ENCODE data around the gene NGFR.
"Not testable (repeated sequence)": the region's sequence is repeated elsewhere in the genome, so short reads cannot be mapped to it uniquely, and the experiment has no call there.

The NGFR gene

DNA sequence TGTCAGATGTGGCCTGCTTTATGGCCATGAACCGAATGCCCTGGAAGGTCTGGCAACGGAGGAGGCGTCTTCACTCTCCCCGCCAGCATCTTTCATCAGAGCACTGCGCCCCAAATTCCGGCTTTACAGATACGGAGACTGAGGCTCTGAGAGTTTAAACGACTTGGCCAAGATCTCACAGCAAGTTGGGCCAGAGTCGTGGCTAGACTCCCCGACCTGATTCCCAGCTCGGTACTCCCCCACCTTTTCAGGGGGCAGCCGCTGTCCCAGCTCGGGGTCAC lies 1.7 kb downstream of the NGFR start:
- no peak for DNase-seq

DNA sequence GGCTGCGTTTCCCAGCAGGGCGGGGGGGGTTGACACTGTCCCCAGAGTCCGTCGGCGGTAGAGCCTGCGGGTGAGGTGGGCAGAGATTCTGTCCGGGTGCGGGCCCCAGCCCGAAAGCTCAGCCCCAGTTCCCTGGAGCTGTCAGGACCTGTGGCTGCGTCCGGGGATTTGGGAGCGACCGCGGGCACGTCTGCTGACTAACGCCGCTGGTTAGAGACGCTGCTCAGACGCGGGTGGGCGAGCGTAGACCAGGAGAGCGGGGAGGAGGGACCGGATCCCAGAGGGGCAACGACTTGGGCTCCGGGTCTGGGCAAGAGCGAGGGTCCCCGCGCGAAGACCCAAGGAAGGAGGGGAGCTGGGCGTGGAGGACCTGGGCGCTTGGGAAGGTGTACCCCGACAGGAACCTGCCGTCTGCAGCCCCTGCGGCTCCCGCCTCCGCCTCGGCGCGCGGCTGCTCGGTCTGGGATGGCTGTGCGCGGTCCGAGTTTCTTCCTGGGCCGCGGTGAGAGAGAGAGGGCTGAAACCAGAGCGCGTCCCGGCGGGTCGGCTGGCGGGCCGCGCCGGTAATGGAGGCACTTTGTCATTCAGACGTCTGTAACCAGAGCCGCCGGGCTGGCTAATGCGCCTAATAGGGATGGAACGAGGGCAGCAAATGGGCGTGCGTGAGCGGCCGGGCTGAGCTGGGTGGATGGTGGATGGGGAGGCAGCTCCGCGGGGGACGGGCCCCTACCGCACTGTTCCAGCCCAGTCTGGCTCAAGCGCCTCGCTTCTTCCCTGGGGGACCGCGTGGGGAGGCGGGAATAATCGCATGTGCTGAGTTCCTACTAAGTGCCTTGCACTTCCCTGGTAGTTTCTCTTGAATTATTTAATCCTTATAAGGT lies 2.3 kb downstream of the NGFR start:
- no peak for DNase-seq

DNA sequence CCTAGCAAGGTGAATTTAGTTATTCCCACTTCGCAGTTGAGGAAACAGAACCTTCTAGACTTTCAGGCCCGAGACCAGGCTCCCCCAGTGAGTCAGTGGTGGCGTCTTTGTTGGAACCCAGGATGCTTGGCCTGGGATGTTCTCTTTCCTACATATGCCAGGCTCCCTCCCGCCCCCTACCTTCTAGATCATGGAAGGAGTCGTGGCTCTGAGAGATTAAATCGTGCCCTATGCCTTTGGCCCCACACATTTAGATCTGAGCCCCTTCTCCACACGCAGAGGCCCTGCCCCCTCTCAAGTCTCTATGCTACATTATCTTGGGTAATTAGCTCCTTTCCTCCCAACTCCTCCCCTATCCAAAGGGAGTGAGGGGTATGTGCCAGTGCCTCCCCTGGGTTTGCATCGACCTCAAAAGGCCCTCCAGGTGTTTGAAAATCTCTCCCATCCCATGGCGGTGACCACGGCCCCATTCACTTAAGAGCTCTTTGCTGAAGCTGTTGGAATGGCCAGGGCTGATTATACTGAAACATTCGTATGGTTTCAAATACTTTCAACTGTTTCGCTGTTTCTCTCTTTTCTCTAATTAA lies 3.0 kb downstream of the NGFR start:
- DNase-seq = no peak

DNA sequence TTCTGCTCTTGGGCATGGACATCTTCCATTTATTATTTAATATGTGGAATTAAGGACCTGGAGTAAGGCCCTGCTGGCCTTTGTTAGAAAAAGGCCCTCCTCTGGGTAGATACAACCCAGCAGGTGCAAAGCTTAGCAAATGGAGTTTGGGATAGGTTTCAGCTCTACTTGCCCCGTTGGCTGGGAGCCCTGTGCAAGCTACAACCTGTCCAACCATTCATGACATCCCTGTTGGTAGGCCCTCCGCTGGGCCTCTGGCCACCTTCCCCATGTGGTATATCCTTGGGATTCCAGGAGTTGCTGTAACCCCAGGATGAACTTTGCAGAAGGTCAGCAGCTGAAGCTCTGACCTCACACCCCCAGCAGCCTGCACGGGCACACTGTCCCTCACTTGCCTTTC lies 6.4 kb downstream of the NGFR start:
- DNase-seq = no peak

DNA sequence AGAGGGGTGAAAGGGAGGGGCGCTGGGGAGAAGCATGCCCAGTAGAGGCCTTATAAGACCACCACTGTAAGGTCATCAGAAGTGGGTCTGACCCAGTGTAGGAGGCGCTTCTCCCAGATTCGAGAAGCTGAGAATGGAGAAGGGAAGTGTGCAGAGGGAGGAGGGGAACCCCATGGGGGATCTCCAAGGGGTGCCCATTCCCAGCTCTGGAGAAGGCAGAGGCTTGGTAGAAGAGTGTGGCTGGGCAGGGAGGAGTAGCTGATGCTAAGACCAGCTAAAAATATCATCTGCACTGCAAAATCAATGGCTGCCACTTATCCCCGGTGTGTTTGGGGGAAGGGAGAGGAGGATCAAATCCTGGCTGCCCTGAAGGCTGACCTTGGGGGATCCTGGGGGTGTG lies 7.2 kb downstream of the NGFR start:
- no peak for DNase-seq

DNA sequence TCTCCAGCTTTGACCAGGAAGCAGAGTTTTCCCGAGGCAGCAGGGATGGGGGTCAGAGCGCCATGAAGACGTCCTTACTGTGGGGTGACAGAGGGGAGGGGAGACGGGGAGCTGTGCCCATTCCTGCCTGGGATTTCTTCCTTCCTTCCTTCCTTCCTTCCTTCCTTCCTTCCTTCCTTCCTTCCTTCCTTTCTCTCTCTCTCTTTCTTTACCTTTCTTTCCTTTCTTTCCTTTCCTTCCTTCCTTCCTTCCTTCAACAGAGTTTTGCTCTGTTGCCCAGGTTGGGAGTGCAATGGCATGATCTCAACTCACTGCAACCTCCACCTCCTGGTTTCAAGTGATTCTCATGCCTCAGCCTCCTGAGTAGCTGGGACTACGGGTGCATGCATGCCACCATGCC lies 7.6 kb downstream of the NGFR start:
- DNase-seq = not testable (repeated sequence)

DNA sequence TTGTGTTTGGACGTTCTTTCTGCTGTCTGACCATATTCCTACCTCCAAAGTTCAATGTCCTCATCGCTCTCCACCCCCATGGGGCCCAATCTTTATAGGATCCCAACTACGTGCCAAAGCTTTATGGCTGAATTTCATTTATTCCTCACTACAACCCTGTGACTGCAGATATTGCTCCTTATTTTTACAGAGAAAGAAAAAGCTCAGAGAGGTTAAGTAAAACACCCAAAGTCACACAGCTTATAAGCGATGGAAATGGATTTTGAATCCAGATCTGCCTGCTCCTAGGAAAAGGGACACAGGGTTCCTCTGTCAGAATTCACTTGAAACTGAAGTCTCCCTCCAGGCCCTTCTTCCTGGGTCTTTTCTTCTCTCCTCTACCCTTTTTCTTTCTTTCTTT lies 9.3 kb downstream of the NGFR start:
- no peak for DNase-seq

DNA sequence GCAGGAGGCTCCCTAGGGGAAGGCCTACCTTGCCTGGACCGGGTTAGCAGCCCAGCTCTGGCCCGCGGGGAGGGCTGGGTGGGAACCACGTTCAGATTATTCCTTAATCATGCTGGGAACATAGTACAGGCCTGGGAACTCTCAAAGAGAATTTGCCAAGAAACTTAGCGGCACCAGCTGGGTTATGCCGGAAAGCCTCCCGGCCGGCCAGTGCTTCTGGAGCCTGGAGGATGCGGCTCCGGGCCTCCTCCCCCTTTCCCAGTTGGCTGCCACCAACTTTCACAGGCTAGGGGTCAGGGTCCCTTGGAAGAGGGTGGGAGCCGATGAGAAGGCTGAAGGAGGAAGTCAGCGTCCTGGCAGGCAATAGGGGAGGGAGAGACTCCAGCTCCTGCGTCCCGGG lies 10.8 kb downstream of the NGFR start:
- no peak for DNase-seq

DNA sequence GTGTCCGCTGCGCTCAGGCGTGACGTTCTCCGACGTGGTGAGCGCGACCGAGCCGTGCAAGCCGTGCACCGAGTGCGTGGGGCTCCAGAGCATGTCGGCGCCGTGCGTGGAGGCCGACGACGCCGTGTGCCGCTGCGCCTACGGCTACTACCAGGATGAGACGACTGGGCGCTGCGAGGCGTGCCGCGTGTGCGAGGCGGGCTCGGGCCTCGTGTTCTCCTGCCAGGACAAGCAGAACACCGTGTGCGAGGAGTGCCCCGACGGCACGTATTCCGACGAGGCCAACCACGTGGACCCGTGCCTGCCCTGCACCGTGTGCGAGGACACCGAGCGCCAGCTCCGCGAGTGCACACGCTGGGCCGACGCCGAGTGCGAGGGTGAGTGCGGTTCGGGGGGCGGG lies 11.2 kb downstream of the NGFR start:
- DNase-seq = no peak

DNA sequence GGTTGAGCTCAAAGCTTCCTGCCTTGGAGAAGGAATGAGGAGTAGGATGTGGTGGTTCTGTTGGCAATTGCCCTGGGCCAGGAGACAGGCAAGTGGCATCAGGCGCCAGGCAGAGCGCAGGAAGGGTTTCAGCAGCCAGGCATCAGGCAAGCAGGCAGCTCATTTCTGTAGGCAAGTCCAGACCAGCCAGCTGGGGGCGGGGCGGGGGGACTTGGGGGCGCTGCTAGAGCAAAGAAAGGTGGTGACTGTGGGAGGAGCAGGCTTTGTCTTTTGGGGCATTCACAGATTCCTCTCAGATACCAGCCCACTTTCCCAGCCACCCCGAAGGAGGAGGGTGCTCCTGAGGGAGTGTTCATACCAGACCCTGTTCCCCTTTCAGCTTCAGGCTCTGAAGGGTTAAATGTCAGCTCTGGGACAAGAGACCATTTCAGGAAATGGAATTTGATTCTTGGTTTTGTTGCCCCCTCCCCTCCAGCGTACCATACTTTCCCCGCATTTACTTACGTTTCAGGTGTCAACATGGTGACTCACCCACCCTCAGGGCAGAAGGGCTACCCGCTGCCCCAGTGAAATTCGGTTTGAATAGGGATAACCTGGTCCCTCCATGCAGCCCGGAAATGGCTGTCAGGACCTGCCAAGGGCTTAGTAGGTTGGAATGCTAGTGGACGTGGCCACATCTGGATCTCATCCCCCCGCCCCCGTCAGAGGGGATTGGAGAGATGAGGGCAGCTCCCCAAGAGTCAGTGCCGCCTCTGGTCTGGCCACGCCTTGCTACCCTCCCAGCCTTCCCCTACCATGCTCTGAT lies 13.2 kb downstream of the NGFR start:
- no peak for DNase-seq

DNA sequence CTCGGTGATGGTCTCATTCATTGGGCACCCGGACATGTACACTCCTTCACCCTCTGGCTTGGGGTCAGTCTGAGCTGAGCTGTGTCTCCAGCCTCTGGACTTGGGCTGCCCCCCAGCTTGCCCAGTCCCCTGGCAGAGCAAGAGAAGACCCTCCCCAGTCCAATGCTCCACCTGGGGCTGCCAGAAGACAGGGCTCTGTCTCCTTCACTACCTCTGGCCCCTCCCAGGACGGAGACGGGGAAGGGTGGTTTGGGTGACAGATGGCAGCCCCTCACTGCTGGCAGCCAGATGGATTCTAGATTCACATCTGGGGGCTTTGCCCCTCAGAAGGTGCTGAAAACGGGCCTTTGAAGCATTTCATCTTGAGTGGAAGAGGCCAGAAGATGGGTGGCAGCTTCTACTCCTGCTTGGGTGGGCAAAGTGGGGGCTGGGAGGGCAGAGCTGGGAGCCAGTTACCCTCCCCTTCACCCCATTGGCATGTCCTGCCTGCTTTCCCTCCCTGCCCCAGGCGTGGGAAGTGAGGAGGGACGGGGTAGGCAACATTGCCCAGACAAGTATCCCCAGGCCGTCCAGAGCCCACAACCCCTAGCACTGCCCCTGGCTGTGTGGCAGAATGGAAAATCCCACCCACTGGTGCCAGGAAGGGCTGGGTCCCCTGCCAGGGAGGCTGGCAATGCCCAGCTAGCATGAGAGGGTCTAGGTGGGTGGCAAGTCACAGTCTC lies 13.9 kb downstream of the NGFR start:
- no peak for DNase-seq

DNA sequence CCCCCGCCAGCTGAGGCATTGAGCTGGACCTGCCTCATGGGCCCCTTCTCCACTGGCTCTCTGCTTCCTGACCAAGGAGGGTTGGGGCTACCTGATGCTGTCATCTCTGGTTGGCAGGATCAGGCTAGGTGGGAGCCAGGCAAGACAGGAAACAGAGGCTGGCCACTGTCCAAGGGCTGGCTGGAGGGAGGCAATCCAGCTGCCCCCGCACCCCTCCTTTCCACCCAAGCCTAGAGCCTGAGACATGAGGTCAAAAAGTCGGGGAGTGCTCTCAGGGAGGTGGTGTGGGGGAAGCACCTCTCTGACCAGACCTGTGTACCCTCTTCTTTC lies 14.5 kb downstream of the NGFR start:
- no peak for DNase-seq

DNA sequence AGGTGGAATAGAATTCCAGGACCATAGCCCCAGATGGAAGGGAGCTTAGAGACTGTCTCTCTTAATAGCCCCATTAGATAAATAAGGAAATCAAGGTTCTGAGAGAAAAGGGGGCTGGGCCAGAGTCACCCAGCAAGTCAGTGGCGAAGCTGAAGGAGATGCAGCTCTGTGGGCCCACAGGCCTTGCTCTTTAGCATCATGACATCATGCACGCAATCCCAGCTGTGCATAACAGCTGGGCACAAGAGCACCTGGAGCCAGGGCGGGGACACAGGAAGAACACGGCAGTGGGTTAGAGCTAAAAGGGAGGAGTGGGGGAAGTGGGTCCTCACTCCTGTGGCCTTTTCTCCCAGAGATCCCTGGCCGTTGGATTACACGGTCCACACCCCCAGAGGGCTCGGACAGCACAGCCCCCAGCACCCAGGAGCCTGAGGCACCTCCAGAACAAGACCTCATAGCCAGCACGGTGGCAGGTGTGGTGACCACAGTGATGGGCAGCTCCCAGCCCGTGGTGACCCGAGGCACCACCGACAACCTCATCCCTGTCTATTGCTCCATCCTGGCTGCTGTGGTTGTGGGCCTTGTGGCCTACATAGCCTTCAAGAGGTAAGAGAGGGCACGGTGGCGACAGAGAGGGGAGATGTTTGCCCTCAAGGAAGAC lies 15.1 kb downstream of the NGFR start:
- no peak for DNase-seq

DNA sequence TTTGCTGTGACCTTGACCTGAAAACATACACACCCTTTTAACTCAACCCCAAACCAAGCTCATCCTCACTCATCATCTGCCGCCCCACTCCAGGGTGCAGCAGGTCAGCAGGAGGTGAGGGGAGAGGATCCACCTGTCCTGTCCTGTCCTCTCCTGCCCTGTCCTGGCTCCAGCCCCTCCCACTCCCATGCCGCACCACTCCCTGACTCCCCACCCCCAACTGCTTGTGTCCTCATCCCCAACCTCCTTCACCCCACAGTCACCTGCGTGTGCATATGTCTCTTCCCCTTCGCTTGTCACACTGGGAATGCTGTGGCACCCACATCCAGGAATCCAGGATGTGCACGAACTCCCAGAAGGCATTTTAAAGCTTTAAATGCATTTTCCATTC lies 15.6 kb downstream of the NGFR start:
- no peak for DNase-seq

DNA sequence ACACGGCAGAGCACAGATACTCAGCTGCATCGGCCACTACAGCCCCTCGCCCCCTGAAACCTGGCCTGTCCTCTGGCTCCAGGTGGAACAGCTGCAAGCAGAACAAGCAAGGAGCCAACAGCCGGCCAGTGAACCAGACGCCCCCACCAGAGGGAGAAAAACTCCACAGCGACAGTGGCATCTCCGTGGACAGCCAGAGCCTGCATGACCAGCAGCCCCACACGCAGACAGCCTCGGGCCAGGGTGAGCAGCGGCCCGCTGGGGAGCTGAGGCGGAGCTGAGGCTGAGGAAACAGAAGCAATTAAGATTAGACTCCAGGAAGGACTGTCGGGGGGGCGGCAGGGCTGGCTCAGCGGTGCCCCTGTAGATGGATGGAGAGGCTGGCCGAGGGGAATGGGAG lies 16.7 kb downstream of the NGFR start:
- DNase-seq = no peak

DNA sequence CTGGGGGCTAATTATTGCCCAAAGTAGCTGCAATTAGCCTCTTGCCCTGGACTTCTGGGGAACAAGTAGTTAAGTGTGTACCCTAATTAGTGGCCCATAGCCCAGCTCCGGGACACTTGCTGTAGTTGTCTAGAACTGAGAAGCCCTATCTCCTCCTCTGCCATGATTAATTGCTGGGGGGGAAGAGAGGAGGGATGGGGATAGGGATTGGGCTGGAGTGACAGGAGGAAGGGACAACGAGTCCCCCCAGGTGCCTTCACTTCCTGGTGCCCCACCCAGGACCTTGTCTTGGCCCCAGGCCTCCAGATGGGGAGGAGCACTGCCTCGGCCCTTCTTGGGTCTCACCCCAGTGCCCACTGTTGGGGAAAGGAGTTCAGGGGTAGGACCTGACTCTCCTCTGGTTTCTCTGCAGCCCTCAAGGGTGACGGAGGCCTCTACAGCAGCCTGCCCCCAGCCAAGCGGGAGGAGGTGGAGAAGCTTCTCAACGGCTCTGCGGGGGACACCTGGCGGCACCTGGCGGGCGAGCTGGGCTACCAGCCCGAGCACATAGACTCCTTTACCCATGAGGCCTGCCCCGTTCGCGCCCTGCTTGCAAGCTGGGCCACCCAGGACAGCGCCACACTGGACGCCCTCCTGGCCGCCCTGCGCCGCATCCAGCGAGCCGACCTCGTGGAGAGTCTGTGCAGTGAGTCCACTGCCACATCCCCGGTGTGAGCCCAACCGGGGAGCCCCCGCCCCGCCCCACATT lies 17.4 kb downstream of the NGFR start:
- DNase-seq = no peak

DNA sequence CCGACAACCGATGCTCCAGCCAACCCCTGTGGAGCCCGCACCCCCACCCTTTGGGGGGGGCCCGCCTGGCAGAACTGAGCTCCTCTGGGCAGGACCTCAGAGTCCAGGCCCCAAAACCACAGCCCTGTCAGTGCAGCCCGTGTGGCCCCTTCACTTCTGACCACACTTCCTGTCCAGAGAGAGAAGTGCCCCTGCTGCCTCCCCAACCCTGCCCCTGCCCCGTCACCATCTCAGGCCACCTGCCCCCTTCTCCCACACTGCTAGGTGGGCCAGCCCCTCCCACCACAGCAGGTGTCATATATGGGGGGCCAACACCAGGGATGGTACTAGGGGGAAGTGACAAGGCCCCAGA lies 17.9 kb downstream of the NGFR start:
- no peak for DNase-seq

DNA sequence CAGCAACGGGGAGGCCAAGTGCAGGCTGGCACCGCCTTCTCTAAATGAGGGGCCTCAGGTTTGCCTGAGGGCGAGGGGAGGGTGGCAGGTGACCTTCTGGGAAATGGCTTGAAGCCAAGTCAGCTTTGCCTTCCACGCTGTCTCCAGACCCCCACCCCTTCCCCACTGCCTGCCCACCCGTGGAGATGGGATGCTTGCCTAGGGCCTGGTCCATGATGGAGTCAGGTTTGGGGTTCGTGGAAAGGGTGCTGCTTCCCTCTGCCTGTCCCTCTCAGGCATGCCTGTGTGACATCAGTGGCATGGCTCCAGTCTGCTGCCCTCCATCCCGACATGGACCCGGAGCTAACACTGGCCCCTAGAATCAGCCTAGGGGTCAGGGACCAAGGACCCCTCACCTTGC lies 18.5 kb downstream of the NGFR start:
- DNase-seq = no peak

DNA sequence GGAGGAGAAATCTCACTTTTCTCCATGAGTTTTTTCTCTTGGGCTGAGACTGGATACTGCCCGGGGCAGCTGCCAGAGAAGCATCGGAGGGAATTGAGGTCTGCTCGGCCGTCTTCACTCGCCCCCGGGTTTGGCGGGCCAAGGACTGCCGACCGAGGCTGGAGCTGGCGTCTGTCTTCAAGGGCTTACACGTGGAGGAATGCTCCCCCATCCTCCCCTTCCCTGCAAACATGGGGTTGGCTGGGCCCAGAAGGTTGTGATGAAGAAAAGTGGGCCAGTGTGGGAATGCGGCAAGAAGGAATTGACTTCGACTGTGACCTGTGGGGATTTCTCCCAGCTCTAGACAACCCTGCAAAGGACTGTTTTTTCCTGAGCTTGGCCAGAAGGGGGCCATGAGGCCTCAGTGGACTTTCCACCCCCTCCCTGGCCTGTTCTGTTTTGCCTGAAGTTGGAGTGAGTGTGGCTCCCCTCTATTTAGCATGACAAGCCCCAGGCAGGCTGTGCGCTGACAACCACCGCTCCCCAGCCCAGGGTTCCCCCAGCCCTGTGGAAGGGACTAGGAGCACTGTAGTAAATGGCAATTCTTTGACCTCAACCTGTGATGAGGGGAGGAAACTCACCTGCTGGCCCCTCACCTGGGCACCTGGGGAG lies 19.1 kb downstream of the NGFR start:
- no peak for DNase-seq

DNA sequence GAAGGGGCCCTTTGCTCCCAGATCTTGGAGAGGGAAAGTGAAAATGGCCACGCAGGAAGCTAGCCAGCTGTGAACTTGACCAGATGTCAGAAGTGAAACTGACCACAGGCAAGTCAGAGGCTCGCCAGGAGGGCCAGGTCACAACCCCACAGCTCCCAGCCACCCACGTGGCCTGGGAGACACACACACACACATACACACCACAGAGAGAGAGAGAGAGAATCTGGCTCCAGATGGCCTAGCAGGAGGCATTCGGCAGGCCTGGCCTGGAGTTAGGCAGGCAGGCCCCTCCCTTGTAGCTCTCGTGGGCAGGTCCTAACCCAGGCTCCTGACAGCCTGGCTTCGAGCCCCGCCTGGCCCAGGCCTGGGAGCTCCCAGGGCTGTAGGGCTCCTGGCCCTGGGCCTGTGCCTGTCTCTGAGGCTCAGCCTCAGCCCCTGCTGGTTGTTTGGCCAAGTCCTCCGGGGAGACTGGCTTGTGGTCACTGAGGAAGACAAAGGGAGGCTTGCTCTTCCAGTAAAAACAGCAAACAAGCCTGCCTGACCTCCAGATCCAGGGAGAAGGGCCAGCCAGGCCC lies 20.2 kb downstream of the NGFR start:
- peak; percentile 79 for DNase-seq

DNA sequence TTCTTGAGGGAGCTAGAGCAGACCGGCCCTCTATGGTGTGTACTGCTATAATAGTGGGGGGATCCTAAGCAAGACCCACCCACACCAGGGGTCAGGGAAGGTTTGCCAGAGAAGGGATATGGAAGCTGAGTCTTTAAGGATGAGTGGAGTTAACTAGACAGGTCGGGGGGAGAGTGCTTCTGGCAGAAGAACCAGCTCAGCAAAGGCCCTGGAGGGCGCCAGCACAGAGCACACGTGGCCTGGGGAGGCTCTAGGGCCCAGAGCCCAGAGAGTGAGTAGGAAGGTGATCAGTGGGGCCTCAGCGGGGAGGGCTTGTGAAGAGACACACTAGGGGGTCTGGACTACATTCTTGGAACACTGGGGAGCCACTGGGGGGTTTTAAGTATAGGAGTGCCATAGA lies 21.1 kb downstream of the NGFR start:
- no peak for DNase-seq

Measured in OCI-M1 (cell line).